HL-60 (cell line): ENCODE data around the gene MATR3.

Experiments used
- DNase-seq, 2 experiments: peaks; one replicate each; pipeline ENCODE4 v3.0.0-alpha.2; 2010 to 2020; ENCODE audit warnings: low read depth in 1 of 2, low spot score in 1 of 2
- H3K27ac ChIP-seq: fragments of 250-450 bp; sonication (Bioruptor Pico); replicated peaks from 2 replicates; pipeline ENCODE4 v1.5.1; 2020; ENCODE audit warnings: mild to moderate bottlenecking, moderate library complexity
- H3K27me3 ChIP-seq: fragments of 250-450 bp; sonication (Bioruptor Pico); 2 replicates; pipeline ENCODE4 v1.5.1; 2021; ENCODE audit warnings: mild to moderate bottlenecking, moderate library complexity; ENCODE audit not compliant: insufficient read depth, poor library complexity, severe bottlenecking
- H3K4me3 ChIP-seq: replicated peaks from 2 replicates; pipeline ENCODE4 v1.5.1; 2011; ENCODE audit warnings: mild to moderate bottlenecking, control low read depth, low read length; ENCODE audit not compliant: insufficient read depth
- CTCF ChIP-seq: IDR thresholded peaks from one replicate; pipeline ENCODE4 v1.5.1; 2011; ENCODE audit warnings: low read length, control low read depth, inconsistent platforms; ENCODE audit not compliant: insufficient read depth
- GABPA ChIP-seq: IDR thresholded peaks from 2 replicates; pipeline ENCODE4 v1.6.1; 2012; ENCODE audit warnings: low read depth
- POLR2AphosphoS5 ChIP-seq: IDR thresholded peaks from 2 replicates; pipeline ENCODE4 v1.6.1; 2012; ENCODE audit warnings: low read depth
- REST ChIP-seq: IDR thresholded peaks from 2 replicates; pipeline ENCODE4 v1.6.1; 2012; ENCODE audit warnings: low read depth; ENCODE audit not compliant: insufficient replicate concordance
- SPI1 ChIP-seq: IDR thresholded peaks from 2 replicates; pipeline ENCODE4 v1.6.1; 2012; ENCODE audit warnings: low read depth, mild to moderate bottlenecking, borderline replicate concordance

The MATR3 gene

GRCh38 chr5:139282197-139282557, 11.4 kb upstream of the MATR3 start:
- Histone ChIP-seq H3K27me3 (no peaks in the 10 kb centered on the region), H3K27ac (no peak overlapping the region), H3K4me3 (no peak overlapping the region)
- DNase-seq: no peak
- TF ChIP-seq SPI1: no peak
- TF ChIP-seq GABPA: no peak

- TF ChIP-seq SPI1: no peak
- no peak for TF ChIP-seq REST
- no peak for TF ChIP-seq POLR2AphosphoS5
- TF ChIP-seq GABPA: no peak
- TF ChIP-seq CTCF: no peak
- no peak for DNase-seq
- H3K4me3 ChIP-seq: no peak overlapping the region
- no peak overlapping the region for H3K27ac ChIP-seq
- H3K27me3 ChIP-seq: no peaks in the 10 kb centered on the region
These were observed 10.0 kb upstream of the MATR3 start for GRCh38 chr5:139283252-139284166.

- Histone ChIP-seq H3K27me3 (no peaks in the 10 kb centered on the region), H3K27ac (no peak overlapping the region), H3K4me3 (no peak overlapping the region)
- TF ChIP-seq POLR2AphosphoS5: no peak
- DNase-seq: no peak
These were observed 9.2 kb upstream of the MATR3 start for GRCh38 chr5:139284295-139284694.

- DNase-seq: no peak
These were observed 7.7 kb upstream of the MATR3 start for GRCh38 chr5:139285651-139286392.

More at GRCh38 chr5:139285651-139286392, 7.7 kb upstream of the MATR3 start:
- Histone ChIP-seq H3K27ac (no peak overlapping the region), H3K27me3 (no peaks in the 10 kb centered on the region), H3K4me3 (no peak overlapping the region)
- TF ChIP-seq SPI1: no peak
- TF ChIP-seq POLR2AphosphoS5: no peak; the same call in 1 of the 2 replicates
- TF ChIP-seq REST: no peak
- no peak for TF ChIP-seq CTCF
- TF ChIP-seq GABPA: no peak
